ENCODE results near the gene CDKN1A.

GRCh38 chr6:36649701-36650484 lies 28.6 kb upstream of the CDKN1A start:
- TF ChIP-seq, protein P1, sequence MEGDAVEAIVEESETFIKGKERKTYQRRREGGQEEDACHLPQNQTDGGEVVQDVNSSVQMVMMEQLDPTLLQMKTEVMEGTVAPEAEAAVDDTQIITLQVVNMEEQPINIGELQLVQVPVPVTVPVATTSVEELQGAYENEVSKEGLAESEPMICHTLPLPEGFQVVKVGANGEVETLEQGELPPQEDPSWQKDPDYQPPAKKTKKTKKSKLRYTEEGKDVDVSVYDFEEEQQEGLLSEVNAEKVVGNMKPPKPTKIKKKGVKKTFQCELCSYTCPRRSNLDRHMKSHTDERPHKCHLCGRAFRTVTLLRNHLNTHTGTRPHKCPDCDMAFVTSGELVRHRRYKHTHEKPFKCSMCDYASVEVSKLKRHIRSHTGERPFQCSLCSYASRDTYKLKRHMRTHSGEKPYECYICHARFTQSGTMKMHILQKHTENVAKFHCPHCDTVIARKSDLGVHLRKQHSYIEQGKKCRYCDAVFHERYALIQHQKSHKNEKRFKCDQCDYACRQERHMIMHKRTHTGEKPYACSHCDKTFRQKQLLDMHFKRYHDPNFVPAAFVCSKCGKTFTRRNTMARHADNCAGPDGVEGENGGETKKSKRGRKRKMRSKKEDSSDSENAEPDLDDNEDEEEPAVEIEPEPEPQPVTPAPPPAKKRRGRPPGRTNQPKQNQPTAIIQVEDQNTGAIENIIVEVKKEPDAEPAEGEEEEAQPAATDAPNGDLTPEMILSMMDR (IDR thresholded peaks at IDR 0.05) = no peak
- no peak for TF ChIP-seq POLR2A (IDR thresholded peaks at IDR 0.05)

Data from heart left ventricle (tissue), 13 donors.